GM23248 (cell line): ENCODE measurements around the gene CORIN.

Experiments used
- EZH2 ChIP-seq: fragments of 200-600 bp; sonication (generic); IDR thresholded peaks from 2 replicates; pipeline ENCODE4 v1.6.1; 2018; ENCODE audit warnings: antibody characterized with exemption, mild to moderate bottlenecking; ENCODE audit not compliant: insufficient read depth, poor library complexity, severe bottlenecking
- EZH2phosphoT487 ChIP-seq: fragments of 200-600 bp; sonication (generic); IDR thresholded peaks from 2 replicates; pipeline ENCODE4 v1.6.1; 2018; ENCODE audit warnings: antibody characterized with exemption, moderate library complexity, mild to moderate bottlenecking, low read depth; ENCODE audit not compliant: insufficient read depth

GRCh38 chr4:47698837-47699236 is 139.0 kb downstream of the CORIN start:
- no peak for TF ChIP-seq EZH2
- no peak for TF ChIP-seq EZH2phosphoT487
